GM19372 (cell line): Measurements from ENCODE around the gene INO80E.
"Not testable (repeated sequence)": the region's sequence is repeated elsewhere in the genome, so short reads cannot be mapped to it uniquely, and the experiment has no call there.

Experiments used
- ATAC-seq: cut with Tn5 transposase; IDR thresholded peaks from one replicate; pipeline ENCODE4 v1.9.1; 2021; ENCODE audit warnings: mild to moderate bottlenecking, low read depth, moderate library complexity; ENCODE audit not compliant: unreplicated experiment

INO80E gene, protein sequence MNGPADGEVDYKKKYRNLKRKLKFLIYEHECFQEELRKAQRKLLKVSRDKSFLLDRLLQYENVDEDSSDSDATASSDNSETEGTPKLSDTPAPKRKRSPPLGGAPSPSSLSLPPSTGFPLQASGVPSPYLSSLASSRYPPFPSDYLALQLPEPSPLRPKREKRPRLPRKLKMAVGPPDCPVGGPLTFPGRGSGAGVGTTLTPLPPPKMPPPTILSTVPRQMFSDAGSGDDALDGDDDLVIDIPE

DNA sequence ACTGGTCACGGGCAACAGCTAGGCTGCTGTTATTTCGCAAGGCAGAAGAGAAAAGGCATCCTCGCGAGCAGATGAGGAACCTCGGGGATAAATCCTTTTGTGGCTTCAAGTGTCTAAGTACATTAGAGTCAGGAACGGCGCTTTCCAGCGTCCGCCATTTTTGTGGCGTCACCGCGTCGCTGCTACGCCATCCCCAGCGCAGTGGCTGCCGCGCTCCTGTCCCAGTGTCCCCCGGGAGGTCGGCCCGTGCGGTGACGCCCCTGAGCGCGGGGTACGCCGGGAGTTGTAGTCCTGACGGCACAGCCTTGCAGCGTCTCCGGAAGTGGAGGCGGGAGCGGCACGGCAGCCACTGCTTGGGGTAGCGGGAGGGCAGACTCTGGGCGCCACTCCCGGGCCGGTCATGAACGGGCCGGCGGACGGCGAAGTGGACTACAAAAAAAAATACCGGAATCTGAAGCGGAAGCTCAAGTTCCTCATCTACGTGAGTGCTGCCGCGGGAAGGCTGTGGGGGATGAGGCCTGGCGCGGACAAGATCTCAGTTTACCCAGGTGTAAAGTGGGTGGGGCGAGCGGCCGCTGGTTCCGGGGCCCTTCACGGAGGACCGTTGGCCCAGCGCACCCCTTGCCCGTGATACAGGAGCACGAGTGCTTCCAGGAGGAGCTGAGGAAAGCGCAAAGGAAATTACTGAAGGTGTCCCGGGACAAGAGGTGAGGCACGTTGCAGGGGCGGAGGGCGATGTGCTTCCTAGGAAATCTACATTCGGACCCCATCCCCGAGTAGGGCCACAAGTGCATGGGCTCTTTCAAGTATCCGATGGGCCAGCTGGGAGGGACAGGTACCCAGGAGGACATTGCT lies at the start of gene INO80E:
TSS of gene INO80E (plus strand) at position 331 of the 855 bp plus-strand sequence. CDS start at position 401, 70 bp downstream.
- ATAC-seq: peak; percentile 88

GRCh38 chr16:29947897-29948296 lies 48.1 kb upstream of the INO80E start:
- no peak for ATAC-seq

DNA sequence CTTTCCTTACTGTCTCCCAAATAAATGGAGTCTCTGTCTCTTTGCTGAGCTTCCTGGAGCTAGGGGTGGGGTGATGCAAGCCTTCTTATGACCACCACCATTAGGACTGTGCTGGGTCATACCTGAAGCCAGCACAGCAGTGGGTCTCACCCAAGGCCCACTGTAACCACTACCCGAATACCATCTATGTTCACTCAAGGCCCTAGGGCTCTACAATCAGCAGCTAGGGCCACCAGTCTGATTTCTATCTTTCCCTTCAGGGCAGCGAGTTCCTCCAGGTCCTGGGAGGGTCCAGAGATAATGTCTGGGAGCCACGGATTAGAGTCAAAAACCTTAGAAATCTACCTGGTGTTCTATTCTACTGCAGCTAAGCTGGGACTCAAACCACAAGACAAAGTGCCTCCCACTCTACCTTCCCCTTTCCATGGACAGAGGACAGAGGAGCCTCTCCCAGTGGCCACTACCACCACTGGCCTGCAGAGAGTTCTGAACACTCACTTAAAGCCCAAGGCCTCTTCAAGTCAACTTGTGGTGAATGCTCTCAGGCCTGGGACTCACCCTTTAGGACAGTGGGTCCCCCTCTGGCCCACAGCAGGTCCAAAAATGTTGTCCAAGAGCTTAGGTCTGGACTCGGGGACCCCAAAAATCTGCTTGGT lies 45.1 kb upstream of the INO80E start:
- ATAC-seq: no peak

GRCh38 chr16:29951625-29952365 lies 44.2 kb upstream of the INO80E start:
- ATAC-seq: no peak

GRCh38 chr16:29958756-29959155 lies 37.3 kb upstream of the INO80E start:
- ATAC-seq: no peak

DNA sequence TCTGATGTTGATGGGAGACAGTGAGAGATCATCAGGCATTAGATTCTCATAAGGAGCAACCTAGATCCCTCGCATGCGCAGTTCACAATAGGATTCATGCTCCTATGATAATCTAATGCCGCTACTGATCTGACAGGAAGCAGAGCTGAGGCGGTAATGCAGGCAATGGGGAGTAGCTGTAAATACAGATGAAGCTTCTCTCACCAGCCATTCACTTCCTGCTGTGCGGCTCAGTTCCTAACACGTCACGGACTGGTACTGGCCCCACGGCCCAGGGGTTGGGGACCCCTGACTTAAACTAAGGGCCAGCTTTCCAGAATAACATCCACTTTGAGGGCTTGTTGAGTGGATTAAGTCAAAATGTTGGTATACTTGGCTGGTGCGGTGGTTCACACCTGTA lies 36.7 kb upstream of the INO80E start:
- ATAC-seq: no peak

DNA sequence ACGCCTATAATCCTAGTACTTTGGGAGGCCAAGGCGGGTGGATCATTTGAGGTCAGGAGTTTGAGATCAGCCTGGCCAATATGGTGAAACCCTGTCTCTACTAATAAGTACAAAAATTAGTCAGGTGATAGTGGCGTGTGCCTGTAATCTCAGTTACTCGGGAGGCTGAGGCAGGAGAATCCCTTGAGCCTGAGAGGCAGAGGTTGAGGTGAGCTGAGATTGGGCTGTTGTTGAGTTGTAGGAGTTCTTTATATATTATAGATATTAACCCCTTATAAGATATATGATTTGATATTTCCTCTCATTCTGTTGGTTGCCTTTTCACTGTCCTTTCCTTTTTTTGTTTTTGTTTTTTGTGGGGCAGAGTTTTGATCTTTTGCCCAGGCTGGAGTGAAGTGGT lies 36.2 kb upstream of the INO80E start:
- not testable (repeated sequence) for ATAC-seq

GRCh38 chr16:29961127-29961478 lies 34.9 kb upstream of the INO80E start:
- ATAC-seq: no peak

DNA sequence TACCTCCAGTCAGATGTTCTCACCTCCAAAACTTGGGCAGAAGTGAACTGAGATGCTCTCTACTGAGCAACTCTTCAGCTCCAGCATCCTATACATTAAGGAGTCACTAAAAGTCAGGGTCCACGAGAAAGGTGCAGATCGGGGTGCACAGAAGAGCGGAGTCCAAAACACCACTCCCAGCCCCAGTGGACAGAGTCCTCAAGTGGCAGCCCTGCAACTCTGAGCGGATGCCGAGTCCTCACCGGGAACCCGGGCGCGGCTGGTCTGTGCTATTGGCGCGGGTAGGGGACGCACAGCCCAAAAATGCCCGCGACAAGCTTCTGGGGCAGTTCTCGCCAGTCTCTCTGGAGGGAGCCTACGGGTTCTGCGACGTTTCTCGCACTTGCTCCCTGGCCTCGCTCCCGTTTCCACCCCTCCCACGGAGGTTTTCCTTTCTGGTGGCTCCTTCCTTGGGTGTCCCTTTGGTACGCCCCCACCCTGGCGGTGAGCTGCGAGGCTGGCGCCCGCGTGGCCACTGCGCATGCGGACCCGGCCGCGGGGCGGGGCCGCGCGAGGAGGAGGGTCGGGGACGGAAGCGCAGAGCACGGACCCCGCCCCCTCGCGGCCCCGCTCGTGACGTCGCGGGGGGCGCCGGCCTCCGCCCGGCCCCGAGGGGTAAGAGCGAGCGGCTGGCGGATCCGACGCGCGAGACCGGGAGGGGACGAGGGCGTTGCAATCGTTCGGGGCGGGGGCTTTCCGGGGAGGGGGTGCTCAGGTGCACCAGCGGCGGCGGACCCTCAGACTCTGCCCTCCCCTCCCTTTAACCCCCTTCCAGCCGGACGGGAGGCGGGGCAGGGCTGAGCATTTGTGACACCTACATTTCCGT lies 34.3 kb upstream of the INO80E start, which contains the start of gene TMEM219:
TSS of gene TMEM219 (plus strand) at position 601 of the 865 bp plus-strand sequence. CDS start 1,065 bp downstream, outside the sequence.
- peak; percentile 90 for ATAC-seq

DNA sequence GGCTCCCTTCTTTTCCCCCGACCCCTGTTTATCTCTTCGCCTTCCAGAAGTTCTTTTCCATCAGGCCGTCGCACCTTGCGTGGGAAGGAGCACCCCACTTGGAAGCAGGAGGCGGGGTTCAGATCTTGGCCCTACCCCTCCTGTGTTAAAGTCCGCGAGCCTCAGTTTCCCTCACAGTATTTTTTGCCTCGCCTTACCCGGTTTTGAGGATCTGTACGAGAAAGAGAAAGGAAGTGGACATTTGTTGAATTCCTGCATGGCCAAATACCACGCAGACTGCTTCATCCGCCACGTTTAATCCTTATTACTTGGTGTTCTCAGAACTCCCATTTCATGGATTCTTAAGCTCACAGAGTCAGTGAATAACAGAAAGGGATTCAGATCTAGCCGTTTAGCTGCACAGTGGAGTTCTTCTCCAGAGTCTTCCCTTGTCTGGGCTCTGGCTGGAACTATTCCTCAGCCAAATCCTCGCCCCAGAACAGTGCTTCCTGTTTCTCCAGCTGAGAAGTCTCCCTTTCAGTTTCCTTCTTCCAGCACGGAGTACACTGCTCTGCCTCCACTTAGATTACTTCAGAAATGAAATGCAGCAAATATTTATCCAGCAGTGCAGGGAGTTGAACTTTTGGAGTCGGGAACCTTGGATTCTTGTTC lies 33.6 kb upstream of the INO80E start:
- ATAC-seq: no peak

DNA sequence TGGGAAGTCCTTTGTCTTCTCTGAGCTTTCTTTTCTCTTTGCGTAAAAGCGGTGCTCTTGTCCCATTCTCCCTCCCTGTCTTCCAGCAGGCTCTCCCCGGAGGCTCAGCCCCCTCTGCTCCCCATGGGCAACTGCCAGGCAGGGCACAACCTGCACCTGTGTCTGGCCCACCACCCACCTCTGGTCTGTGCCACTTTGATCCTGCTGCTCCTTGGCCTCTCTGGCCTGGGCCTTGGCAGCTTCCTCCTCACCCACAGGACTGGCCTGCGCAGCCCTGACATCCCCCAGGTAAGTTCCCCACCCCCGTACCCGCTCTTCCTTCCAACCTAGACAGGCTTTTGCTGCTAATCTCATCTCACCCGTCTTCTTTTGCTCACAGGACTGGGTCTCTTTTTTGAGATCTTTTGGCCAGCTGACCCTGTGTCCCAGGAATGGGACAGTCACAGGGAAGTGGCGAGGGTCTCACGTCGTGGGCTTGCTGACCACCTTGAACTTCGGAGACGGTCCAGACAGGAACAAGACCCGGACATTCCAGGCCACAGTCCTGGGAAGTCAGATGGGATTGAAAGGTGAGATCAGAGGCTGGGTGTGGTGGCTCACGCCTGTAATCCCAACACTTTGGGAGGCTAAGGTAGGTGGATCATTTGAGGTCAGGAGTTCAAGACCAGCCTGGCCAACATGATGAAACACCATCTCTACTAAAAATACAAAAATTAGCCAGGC lies 32.9 kb upstream of the INO80E start:
- no peak for ATAC-seq

DNA sequence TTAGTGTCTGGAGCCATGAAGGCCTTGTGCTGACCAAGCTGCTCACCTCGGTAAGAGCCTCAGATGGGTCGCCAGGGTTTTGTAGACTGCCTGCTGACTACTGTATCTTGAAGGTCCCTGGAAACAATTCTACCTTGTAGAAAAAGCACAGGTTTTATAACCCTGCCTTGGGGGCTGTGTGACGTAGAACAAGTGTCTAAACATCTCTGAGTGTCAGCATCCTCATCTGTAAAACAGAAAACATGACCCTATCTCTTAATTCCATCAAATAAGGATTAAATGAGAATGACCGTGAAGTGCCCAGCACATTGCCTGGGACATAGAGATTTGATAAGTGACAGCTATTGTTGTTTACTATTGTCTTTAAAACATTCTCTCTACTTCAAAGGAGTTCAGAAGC lies 27.8 kb upstream of the INO80E start:
- no peak for ATAC-seq

DNA sequence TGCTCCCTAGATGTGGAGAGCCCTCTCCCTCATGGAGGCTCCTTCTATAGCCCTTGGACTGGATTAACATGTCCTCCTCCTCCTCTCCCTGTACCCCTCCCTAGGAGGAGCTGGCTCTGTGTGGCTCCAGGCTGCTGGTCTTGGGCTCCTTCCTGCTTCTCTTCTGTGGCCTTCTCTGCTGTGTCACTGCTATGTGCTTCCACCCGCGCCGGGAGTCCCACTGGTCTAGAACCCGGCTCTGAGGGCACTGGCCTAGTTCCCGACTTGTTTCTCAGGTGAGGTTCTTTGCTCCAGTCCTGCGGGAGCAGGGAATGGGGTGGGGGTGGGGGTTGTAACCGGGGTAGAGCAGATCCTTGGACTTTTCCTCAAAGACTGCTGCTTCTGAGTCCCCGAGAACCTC lies 24.7 kb upstream of the INO80E start:
- ATAC-seq: no peak

DNA sequence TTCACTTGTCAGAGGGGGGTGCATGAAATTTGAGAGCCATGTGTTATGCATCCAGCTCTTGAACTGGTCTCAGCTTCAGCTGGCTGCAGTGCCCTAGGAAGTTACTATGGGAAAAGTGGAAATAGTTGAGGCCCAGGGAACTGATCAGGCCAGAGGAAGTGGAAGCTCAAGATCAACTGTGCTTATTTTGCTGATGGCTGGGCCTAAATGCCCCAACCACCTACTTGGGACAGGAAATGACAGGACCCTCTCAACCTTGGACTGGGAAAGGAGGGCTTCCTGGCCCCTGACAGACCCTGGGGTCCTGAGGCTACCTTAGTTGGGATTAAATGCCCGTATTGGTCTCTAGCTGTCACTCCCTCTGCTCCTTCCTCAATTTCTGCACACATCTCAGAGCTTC lies 23.5 kb upstream of the INO80E start:
- ATAC-seq: no peak

- ATAC-seq: no peak
These were observed 23.1 kb upstream of the INO80E start for GRCh38 chr16:29972992-29973383.

DNA sequence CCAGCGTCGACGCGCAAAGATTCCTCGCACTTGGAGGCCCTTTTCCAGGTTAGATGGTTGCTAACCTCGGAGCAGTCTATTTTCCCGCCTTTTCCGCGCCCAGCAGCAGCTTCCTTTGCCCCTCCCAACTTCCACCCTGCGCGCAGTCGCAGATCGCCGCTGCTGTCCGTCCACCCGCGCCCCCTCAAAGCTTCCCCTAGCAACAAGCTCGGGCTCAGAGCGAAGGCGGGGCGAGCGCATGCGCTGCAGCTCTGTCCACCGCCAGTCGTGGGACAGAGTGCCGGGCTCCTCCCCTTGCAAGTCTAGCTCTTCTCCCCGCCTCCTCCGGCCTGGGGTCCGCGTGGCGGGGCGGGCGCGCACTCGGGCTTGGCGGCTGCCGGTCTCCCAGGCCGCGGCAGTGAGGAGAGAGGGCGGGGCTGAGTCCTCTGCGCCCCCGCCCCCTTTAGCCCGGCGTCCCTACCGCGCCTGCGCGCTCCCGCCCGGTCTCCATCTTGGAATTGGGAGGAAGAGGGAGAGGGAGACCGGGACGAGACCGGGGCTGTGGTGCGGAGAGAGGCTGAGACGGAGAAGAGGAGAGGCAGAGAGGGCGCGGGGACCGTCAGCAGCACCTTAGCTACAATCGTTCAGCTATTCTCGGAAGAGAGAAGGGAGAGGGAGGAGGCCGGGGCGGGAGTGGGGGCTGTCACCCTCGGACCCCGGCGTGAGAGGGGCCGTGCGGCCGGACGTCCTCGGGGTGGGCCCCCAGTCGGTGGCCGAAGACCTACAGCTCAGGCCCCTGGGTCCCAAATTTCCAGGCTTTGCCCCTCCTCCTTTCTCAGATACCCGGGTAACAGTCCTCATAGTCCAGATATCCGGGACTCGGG lies 22.4 kb upstream of the INO80E start, which contains the start of gene TAOK2:
TSS of gene TAOK2 (plus strand) at position 485 of the 863 bp plus-strand sequence. CDS start 3,905 bp downstream, outside the sequence.
- ATAC-seq: peak; percentile 95

GRCh38 chr16:29974291-29975133 lies 21.5 kb upstream of the INO80E start:
- no peak for ATAC-seq
